ENCODE results near the gene SORL1-AS1. TPM values are rescaled to one million over a fixed set of nuclear protein-coding genes. Genes with fewer than 3 reads are reported as not detected.

Gene SORL1-AS1

GRCh38 chr11:121408830-121409229 is 43.9 kb downstream of the SORL1-AS1 start:
- no peak overlapping the region for H3K4me3 Mint-ChIP-seq
- ChIA-PET CTCF (interaction anchor here (0.9 kb wide), 1 partner anchor 183 kb away, joined by 3 read pairs; no protein-coding TSS in a partner anchor), POLR2A (no interaction called here)
- intact Hi-C loops (cut with micrococcal nuclease), result no loop called here
- H3K4me1 Mint-ChIP-seq (ENCODE audit: low read depth), result peaks cover 23% of the 10 kb centered on the region
- H3K36me3 Mint-ChIP-seq, result no peaks in the 10 kb centered on the region
- no peaks in the 10 kb centered on the region for H3K9me3 Mint-ChIP-seq
- H3K27ac Mint-ChIP-seq, result no peak overlapping the region
- H3K27me3 Mint-ChIP-seq, result no peaks in the 10 kb centered on the region
- no peak for DNase-seq

GRCh38 chr11:121406291-121406690 is 46.5 kb downstream of the SORL1-AS1 start:
- intact Hi-C loops (cut with micrococcal nuclease), result no loop called here
- H3K27me3 Mint-ChIP-seq, result no peaks in the 10 kb centered on the region
- peaks cover 12% of the 10 kb centered on the region for H3K9me3 Mint-ChIP-seq
- ChIA-PET POLR2A (interaction anchor here (0.6 kb wide), 1 partner anchor 1374 kb away, joined by 3 read pairs; no protein-coding TSS in a partner anchor), CTCF (interaction anchor here (0.6 kb wide), 2 partner anchors 39 to 181 kb away, joined by 3 to 4 read pairs; no protein-coding TSS in a partner anchor)
- H3K4me3 Mint-ChIP-seq, result no peak overlapping the region
- no peak overlapping the region for H3K27ac Mint-ChIP-seq
- DNase-seq, result no peak
- H3K36me3 Mint-ChIP-seq, result peaks cover 7% of the 10 kb centered on the region
- H3K4me1 Mint-ChIP-seq (ENCODE audit: low read depth), result peaks cover 15% of the 10 kb centered on the region

- peaks cover 8% of the 10 kb centered on the region for H3K4me1 Mint-ChIP-seq (ENCODE audit: low read depth)
- no peak overlapping the region for H3K27ac Mint-ChIP-seq
- no peak for DNase-seq
- ChIA-PET CTCF (interaction anchor here (0.6 kb wide), 1 partner anchor 56 kb away, joined by 3 read pairs; no protein-coding TSS in a partner anchor), POLR2A (interaction anchor here (1.3 kb wide), 1 partner anchor 27 kb away, joined by 3 read pairs; no protein-coding TSS in a partner anchor)
- peaks cover 7% of the 10 kb centered on the region for H3K36me3 Mint-ChIP-seq
- no peaks in the 10 kb centered on the region for H3K27me3 Mint-ChIP-seq
- intact Hi-C loops (cut with micrococcal nuclease), result no loop called here
- H3K4me3 Mint-ChIP-seq, result no peak overlapping the region
- peaks cover 16% of the 10 kb centered on the region for H3K9me3 Mint-ChIP-seq
Measured at GRCh38 chr11:121405646-121406045, 47.1 kb downstream of the SORL1-AS1 start.

GRCh38 chr11:121394785-121395184 is 58.0 kb downstream of the SORL1-AS1 start:
- Mint-ChIP-seq H3K9me3 (no peaks in the 10 kb centered on the region), H3K36me3 (no peaks in the 10 kb centered on the region), H3K27ac (no peak overlapping the region), H3K27me3 (no peaks in the 10 kb centered on the region), H3K4me1 (ENCODE audit: low read depth) (peaks cover 11% of the 10 kb centered on the region), H3K4me3 (no peak overlapping the region)
- CTCF ChIA-PET, result no interaction called here
- POLR2A ChIA-PET, result no interaction called here
- intact Hi-C loops (cut with micrococcal nuclease), result no loop called here
- no peak for DNase-seq

GRCh38 chr11:121393855-121394254 is 58.9 kb downstream of the SORL1-AS1 start:
- Mint-ChIP-seq H3K4me1 (ENCODE audit: low read depth) (peaks cover 11% of the 10 kb centered on the region), H3K9me3 (no peaks in the 10 kb centered on the region), H3K4me3 (no peak overlapping the region), H3K27me3 (no peaks in the 10 kb centered on the region), H3K36me3 (no peaks in the 10 kb centered on the region), H3K27ac (no peak overlapping the region)
- ChIA-PET CTCF (no interaction called here), POLR2A (no interaction called here)
- DNase-seq, result no peak
- intact Hi-C loops (cut with micrococcal nuclease), result no loop called here

GRCh38 chr11:121391914-121392313 is 60.9 kb downstream of the SORL1-AS1 start:
- Mint-ChIP-seq H3K4me1 (ENCODE audit: low read depth) (peaks cover 11% of the 10 kb centered on the region), H3K4me3 (no peak overlapping the region), H3K27me3 (no peaks in the 10 kb centered on the region), H3K27ac (no peak overlapping the region), H3K36me3 (no peaks in the 10 kb centered on the region), H3K9me3 (no peaks in the 10 kb centered on the region)
- ChIA-PET POLR2A (no interaction called here), CTCF (interaction anchor here (0.9 kb wide), 1 partner anchor 12 kb away, joined by 3 read pairs; no protein-coding TSS in a partner anchor)
- intact Hi-C loops (cut with micrococcal nuclease), result no loop called here
- no peak for DNase-seq

- H3K27ac Mint-ChIP-seq, result no peak overlapping the region
- ChIA-PET CTCF (interaction anchor here (1.3 kb wide), 1 partner anchor 10 kb away, joined by 3 read pairs; no protein-coding TSS in a partner anchor), POLR2A (no interaction called here)
- H3K27me3 Mint-ChIP-seq, result no peaks in the 10 kb centered on the region
- H3K4me3 Mint-ChIP-seq, result no peak overlapping the region
- H3K4me1 Mint-ChIP-seq (ENCODE audit: low read depth), result peaks cover 9% of the 10 kb centered on the region
- intact Hi-C loops (cut with micrococcal nuclease), result no loop called here
- no peaks in the 10 kb centered on the region for H3K9me3 Mint-ChIP-seq
- DNase-seq, result no peak
- H3K36me3 Mint-ChIP-seq, result no peaks in the 10 kb centered on the region
Measured at GRCh38 chr11:121389651-121390050, 63.1 kb downstream of the SORL1-AS1 start.

Other genes starting within 250 kb of the SORL1-AS1 start
- gene SC5D, start 160.2 kb downstream of the SORL1-AS1 start, total RNA-seq, result 10 to 100 TPM; 23.3 to 24.7 TPM
- 10 to 100 TPM; 48.1 to 49.3 TPM for gene SORL1, start 653 bp downstream of the SORL1-AS1 start, total RNA-seq